ENCODE results near the gene ZNF423. TPM values are rescaled to one million over a fixed set of nuclear protein-coding genes. Genes with fewer than 3 reads are reported as not detected.

Gene ZNF423
- total RNA-seq, 4 donors from 2014 or later, result 7.0 to 19.7 (median 8.4) TPM

Small RNAs within 50 kb of the gene (small RNA-seq; reads per million reads assigned to genes)
- gene MRPS21P7 (0 reads per million in 4 donors), gene MRPS21P8 (0 reads per million in 4 donors)

Other genes with a start within 250 kb of the ZNF423 start
- gene CNEP1R1, start 169.1 kb upstream of the ZNF423 start, total RNA-seq, result 10 to 100 TPM; 11.6 to 21.8 (median 15.5) TPM
- gene HEATR3, start 209.9 kb upstream of the ZNF423 start, total RNA-seq, result 10 to 100 TPM; 11.2 to 27.4 (median 13.5) TPM